Stimulated activated memory B cell treated with anti-CD40 and anti-IgM and Interleukin-4, amounts not matched to agents 10 μg/mL and 1 μg/mL and 100 μg/mL, for 72 hours (primary cell): ENCODE data around the gene HSPA4.
"Not testable (repeated sequence)": the region's sequence is repeated elsewhere in the genome, so short reads cannot be mapped to it uniquely, and the experiment has no call there.

Experiments
- ATAC-seq: fragments of 150-1000 bp; cut with Tn5 transposase; 2 replicates; pipeline ENCODE4 v1.10.0; 2021
- H3K27ac Mint-ChIP-seq: one replicate; pipeline ENCODE4 v1.8.0; 2022; ENCODE audit warnings: mild to moderate bottlenecking, mixed read lengths
- H3K27me3 Mint-ChIP-seq: one replicate; pipeline ENCODE4 v1.8.0; 2022; ENCODE audit warnings: mixed read lengths
- H3K36me3 Mint-ChIP-seq: one replicate; pipeline ENCODE4 v1.8.0; 2022; ENCODE audit warnings: mixed read lengths
- H3K4me1 Mint-ChIP-seq: one replicate; pipeline ENCODE4 v1.8.0; 2022; ENCODE audit warnings: mixed read lengths
- H3K4me3 Mint-ChIP-seq: one replicate; pipeline ENCODE4 v1.8.0; 2022; ENCODE audit warnings: mild to moderate bottlenecking, moderate library complexity, mixed read lengths
- H3K9me3 Mint-ChIP-seq: one replicate; pipeline ENCODE4 v1.8.0; 2022; ENCODE audit warnings: mixed read lengths

The HSPA4 gene

DNA sequence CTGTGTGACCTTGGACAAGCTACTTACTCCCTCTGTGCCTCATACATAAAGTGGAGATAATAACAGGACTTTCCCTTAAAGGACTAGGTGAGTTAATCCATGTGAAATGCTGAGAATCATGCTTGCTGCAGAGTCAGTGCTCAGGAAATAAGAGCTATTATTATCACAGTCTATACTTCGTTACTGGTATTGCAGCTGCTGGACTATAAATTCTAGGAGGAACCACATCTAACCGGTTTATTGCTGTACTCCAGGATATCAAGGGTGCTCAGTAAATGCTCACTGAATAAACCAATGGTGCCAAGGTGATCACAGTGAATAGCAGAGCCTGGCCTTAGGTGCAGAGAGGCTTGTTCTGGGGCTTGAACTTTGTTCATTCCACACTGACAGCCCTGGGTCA is 69.3 kb downstream of the HSPA4 start:
- peaks cover 15% of the 10 kb centered on the region for H3K4me1 Mint-ChIP-seq
- no peak overlapping the region for H3K4me3 Mint-ChIP-seq
- H3K27ac Mint-ChIP-seq: peak overlapping the region; percentile 7
- H3K9me3 Mint-ChIP-seq: no peaks in the 10 kb centered on the region
- H3K36me3 Mint-ChIP-seq: no peaks in the 10 kb centered on the region
- ATAC-seq: no peak
- H3K27me3 Mint-ChIP-seq: peaks cover 18% of the 10 kb centered on the region

DNA sequence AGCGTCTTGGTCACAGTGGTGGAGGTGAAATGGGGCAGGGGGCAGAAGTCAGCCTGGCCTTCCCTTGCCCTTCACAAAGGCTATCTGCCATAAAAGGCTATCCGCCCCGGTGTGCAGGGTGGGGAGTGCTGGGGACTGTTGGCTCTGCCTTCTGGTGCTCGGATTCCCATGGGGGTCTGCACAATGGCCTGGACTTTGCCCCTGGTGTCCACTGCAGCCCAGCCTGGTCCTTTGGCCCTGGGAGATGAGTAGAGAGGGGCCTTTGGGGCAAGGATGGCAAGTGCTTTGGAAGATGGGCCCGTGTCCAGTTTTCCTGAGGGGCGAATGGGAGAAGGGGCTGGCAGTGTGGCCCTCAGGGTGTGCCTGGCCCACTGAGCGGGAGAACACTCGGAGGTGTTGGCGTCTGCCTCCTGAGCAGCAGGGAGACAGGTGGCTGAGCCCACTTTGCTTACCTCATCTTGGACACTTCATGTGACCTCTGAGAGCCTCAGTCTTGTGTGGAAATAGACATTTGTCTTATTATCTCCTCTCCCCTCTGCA is 69.9 kb downstream of the HSPA4 start:
- H3K36me3 Mint-ChIP-seq: no peaks in the 10 kb centered on the region
- no peak overlapping the region for H3K4me3 Mint-ChIP-seq
- ATAC-seq: no peak
- peaks cover 9% of the 10 kb centered on the region for H3K4me1 Mint-ChIP-seq
- H3K9me3 Mint-ChIP-seq: no peaks in the 10 kb centered on the region
- peaks cover 24% of the 10 kb centered on the region for H3K27me3 Mint-ChIP-seq
- H3K27ac Mint-ChIP-seq: no peak overlapping the region

DNA sequence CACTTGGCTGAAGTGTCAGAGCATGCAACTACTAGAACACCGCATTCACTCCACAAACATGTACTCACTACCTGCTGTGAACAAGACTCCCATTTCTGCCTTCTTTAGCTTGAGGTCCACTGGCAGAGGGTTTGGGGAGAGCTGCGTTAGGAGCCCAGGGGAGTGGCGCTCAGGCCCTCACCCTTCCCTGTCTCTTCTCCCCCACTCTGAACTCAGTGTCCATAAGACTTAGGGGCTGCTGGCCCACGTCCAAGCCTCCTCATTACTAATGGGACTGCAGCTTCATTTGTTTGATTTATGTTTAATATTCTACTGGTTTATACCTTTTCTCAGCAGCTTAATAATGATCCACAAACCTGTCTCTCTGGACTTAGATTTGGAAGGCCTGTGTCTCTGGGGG is 70.9 kb downstream of the HSPA4 start:
- peaks cover 30% of the 10 kb centered on the region for H3K27me3 Mint-ChIP-seq
- peaks cover 8% of the 10 kb centered on the region for H3K4me1 Mint-ChIP-seq
- no peak overlapping the region for H3K4me3 Mint-ChIP-seq
- no peak overlapping the region for H3K27ac Mint-ChIP-seq
- H3K36me3 Mint-ChIP-seq: no peaks in the 10 kb centered on the region
- ATAC-seq: no peak
- no peaks in the 10 kb centered on the region for H3K9me3 Mint-ChIP-seq

DNA sequence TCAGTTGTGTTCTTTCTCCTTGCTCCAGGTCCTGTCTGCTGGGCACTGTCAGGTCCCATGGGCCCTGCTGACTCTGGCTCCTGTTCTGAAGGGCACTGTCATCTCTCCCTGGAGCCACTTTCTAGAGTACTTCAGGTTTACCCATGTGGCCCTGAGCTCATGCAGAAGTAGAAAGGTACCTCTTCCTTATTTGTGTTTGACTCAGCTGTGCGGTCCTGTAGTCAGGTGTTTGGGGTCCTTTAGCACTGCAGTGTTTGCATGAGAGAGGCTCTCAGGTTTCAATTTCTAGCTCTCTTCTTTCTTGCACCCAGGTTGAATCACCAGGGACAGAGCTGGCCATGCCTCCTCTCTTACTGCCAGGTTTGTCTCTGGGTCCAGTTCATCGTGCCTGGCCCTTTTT is 71.5 kb downstream of the HSPA4 start:
- H3K27me3 Mint-ChIP-seq: peaks cover 34% of the 10 kb centered on the region
- H3K27ac Mint-ChIP-seq: no peak overlapping the region
- peak; percentile 83 for ATAC-seq
- no peaks in the 10 kb centered on the region for H3K9me3 Mint-ChIP-seq
- H3K4me3 Mint-ChIP-seq: no peak overlapping the region
- no peaks in the 10 kb centered on the region for H3K36me3 Mint-ChIP-seq
- H3K4me1 Mint-ChIP-seq: peaks cover 8% of the 10 kb centered on the region

DNA sequence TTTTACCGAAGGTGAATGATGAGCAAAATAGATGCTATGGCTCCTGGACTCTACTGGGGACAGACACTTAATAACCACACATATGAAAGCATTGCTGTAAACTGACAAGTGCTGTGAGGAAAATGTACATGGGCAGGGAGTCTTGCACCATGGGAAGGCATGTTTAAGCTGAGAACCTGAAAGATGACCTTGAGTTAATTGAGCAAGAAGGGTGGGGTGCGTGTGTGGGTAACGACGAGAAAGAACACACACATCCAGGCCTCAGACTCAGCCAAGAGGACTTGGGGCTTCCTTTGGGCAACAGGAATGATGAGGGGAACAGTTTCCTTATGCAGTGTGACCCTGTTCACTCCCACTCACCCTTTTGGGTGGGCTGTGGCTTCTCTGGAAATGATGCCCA is 73.1 kb downstream of the HSPA4 start:
- no peak overlapping the region for H3K27ac Mint-ChIP-seq
- ATAC-seq: no peak
- no peaks in the 10 kb centered on the region for H3K9me3 Mint-ChIP-seq
- H3K27me3 Mint-ChIP-seq: peaks cover 39% of the 10 kb centered on the region
- no peaks in the 10 kb centered on the region for H3K36me3 Mint-ChIP-seq
- H3K4me3 Mint-ChIP-seq: no peak overlapping the region
- H3K4me1 Mint-ChIP-seq: peaks cover 8% of the 10 kb centered on the region

DNA sequence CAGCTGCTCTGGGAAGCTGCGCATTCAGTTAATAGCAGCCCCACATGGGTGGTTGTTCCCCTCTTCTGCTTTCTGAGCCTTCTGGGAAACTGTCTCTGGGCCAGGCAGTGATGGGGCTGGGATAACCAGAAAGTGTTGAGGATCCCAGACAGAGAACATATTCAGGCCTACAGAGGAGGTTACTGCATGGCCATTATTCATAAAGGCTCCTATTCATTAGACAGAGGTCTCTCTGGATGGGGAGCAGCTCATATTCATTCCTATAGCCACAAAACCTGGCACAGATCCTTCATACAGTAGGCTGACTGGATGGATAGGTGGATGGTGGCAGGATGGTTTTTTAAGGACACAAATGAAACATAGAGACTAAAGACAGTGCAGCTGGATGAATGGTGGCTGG is 76.3 kb downstream of the HSPA4 start:
- H3K27ac Mint-ChIP-seq: no peak overlapping the region
- peaks cover 4% of the 10 kb centered on the region for H3K4me1 Mint-ChIP-seq
- no peak for ATAC-seq
- no peaks in the 10 kb centered on the region for H3K9me3 Mint-ChIP-seq
- H3K27me3 Mint-ChIP-seq: peaks cover 36% of the 10 kb centered on the region
- no peaks in the 10 kb centered on the region for H3K36me3 Mint-ChIP-seq
- no peak overlapping the region for H3K4me3 Mint-ChIP-seq

DNA sequence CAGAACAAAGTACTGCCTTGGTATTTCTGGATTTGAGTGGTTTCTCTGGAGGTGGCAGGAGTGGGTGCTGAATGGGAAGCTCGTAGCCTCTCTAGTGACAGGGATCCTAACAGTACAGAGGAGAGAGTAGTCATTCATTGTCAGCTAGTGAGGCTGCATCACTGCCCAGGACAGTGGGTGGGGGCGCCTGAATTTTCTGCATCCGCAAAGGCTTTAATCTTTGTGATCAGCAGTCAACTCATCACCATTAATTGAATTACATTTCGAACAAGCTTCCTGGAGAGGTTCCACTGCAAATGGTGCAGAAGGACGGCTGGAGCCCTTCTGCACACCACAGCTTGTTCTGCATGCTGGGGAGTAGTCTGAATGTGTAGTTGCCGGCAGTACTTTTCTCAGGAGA is 77.5 kb downstream of the HSPA4 start:
- no peak for ATAC-seq

DNA sequence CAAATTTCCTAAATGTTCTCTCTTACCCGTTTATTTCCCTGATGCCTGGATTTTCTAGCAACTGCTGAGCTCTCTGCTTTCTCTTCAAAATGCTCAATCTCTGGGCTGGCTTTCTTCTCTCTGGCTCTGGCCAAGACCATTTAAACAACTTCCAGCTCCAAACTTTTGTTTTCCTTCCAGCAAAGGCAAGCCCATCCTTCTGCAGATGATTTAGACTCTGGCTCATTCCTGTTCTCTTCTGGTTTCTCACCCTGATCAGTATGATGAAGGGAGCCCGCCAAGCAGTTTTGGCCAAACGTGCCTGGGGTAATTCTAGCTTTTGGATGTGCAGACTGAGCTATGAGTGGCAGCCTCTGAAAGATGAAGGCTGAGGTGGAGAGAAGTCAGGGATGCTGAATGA is 78.1 kb downstream of the HSPA4 start:
- H3K4me1 Mint-ChIP-seq: no peaks in the 10 kb centered on the region
- no peak overlapping the region for H3K4me3 Mint-ChIP-seq
- ATAC-seq: no peak
- no peaks in the 10 kb centered on the region for H3K36me3 Mint-ChIP-seq
- H3K27ac Mint-ChIP-seq: no peak overlapping the region
- peaks cover 23% of the 10 kb centered on the region for H3K27me3 Mint-ChIP-seq
- no peaks in the 10 kb centered on the region for H3K9me3 Mint-ChIP-seq

More for the DNA sequence above, 77.5 kb downstream of the HSPA4 start:
- no peak overlapping the region for H3K27ac Mint-ChIP-seq
- peaks cover 24% of the 10 kb centered on the region for H3K27me3 Mint-ChIP-seq
- no peaks in the 10 kb centered on the region for H3K9me3 Mint-ChIP-seq
- no peak overlapping the region for H3K4me3 Mint-ChIP-seq
- H3K4me1 Mint-ChIP-seq: no peaks in the 10 kb centered on the region
- no peaks in the 10 kb centered on the region for H3K36me3 Mint-ChIP-seq

DNA sequence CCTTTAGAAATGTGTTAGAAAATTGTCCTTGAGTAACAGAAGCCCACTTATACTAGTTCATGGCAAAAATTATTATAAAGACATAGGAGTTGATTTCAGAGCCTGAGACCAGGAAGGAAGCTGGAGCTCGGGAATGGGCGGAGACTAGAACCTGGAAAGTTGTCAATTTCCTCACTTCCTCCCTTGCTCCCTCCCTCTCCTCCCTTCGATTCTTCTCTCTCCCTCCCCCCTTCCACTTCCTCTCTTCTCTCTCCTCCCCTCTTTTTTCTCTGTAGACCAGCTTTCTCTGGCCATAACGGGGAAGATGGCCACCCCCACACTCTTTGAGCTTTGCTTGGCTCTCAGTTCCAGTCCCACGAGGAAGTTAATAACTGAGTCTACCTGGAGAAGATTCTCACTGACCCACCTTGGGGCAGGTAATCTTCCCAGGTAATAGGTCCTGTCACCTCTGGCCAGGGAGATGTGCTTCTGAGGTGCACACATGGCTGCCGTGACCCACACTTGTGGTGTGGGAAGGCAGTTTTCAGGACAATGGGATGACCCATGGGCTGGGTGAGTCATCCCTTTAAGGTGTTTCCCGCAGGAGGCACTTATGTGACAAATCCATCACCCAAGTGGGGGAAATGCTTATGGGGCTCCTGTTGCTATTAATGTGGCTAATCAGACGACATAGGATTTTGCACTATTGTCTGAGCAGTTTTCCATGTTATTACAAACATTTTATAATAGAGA is 78.7 kb downstream of the HSPA4 start:
- Mint-ChIP-seq H3K9me3 (no peaks in the 10 kb centered on the region), H3K27me3 (peaks cover 23% of the 10 kb centered on the region), H3K4me1 (no peaks in the 10 kb centered on the region), H3K4me3 (no peak overlapping the region), H3K27ac (no peak overlapping the region), H3K36me3 (no peaks in the 10 kb centered on the region)
- no peak for ATAC-seq

DNA sequence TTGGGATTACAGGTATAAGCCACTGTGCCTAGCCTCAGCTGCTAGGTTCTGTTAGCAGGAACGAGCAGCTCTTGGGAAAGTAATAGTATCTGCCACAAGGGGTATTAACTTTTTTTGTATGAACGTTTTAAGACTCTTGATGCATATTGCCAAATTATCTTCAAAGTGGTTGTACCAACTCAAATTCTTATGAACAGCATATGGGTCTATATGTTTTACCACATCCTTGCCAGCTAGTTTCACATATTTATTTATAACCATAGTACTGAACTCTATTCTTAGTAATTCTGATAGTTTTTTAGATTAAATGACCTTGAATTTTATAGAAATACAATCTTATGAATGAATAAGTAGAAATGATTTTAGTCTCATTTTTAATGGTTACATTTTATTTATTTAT is 80.9 kb downstream of the HSPA4 start:
- peaks cover 10% of the 10 kb centered on the region for H3K27me3 Mint-ChIP-seq
- H3K9me3 Mint-ChIP-seq: no peaks in the 10 kb centered on the region
- no peak overlapping the region for H3K4me3 Mint-ChIP-seq
- H3K36me3 Mint-ChIP-seq: no peaks in the 10 kb centered on the region
- no peaks in the 10 kb centered on the region for H3K4me1 Mint-ChIP-seq
- ATAC-seq: no peak
- H3K27ac Mint-ChIP-seq: no peak overlapping the region

DNA sequence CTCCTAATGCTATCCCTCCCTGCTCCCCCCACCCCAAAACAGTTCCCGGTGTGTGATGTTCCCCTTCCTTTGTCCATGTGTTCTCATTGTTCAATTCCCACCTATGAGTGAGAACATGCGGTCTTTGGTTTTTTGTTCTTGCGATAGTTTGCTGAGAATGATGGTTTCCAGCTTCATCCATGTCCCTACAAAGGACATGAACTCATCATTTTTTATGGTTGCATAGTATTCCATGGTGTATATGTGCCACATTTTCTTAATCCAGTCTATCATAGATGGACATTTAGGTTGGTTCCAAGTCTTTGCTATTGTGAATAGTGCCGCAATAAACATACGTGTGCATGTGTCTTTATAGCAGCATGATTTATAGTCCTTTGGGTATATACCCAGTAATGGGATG is 81.4 kb downstream of the HSPA4 start:
- H3K36me3 Mint-ChIP-seq, H3K27me3 Mint-ChIP-seq, H3K9me3 Mint-ChIP-seq, H3K27ac Mint-ChIP-seq, ATAC-seq, H3K4me3 Mint-ChIP-seq, H3K4me1 Mint-ChIP-seq: not testable (repeated sequence)

DNA sequence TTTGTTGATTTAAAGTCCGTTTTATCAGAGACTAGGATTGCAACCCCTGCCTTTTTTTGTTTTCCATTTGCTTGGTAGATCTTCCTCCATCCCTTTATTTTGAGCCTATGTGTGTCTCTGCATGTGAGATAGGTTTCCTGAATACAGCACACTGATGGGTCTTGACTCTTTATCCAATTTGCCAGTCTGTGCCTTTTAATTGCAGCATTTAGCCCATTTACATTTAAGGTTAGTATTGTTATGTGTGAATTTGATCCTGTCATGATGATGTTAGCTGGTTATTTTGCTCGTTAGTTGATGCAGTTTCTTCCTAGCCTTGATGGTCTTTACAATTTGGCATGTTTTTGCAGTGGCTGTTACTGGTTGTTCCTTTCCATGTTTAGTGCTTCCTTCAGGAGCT is 85.1 kb downstream of the HSPA4 start:
- not testable (repeated sequence) for H3K4me3 Mint-ChIP-seq, H3K36me3 Mint-ChIP-seq, H3K9me3 Mint-ChIP-seq, ATAC-seq, H3K4me1 Mint-ChIP-seq, H3K27ac Mint-ChIP-seq
- peaks cover 22% of the 10 kb centered on the region for H3K27me3 Mint-ChIP-seq

DNA sequence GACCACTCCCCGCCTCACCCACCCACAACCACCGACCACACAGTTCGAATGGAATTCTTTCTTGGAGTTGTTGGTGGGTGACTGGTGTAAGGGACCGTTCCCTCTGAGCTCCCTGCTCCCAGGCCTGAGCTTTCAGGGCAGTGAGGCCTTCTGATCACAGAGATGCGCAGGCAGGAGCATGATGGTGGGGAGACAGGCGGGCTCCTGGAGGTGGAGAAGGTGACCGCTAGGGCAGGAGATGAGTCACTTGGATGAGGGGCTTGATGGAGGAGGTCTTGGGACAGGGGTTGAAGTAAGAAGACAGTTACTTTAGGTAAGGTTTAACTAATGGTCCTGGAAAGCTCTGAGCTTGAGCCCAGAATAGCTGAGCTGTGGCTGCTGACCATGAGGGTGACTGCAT is 88.5 kb downstream of the HSPA4 start:
- no peaks in the 10 kb centered on the region for H3K4me1 Mint-ChIP-seq
- peaks cover 43% of the 10 kb centered on the region for H3K27me3 Mint-ChIP-seq
- peaks cover 12% of the 10 kb centered on the region for H3K9me3 Mint-ChIP-seq
- H3K4me3 Mint-ChIP-seq: no peak overlapping the region
- ATAC-seq: no peak
- H3K36me3 Mint-ChIP-seq: peaks cover 14% of the 10 kb centered on the region
- no peak overlapping the region for H3K27ac Mint-ChIP-seq

DNA sequence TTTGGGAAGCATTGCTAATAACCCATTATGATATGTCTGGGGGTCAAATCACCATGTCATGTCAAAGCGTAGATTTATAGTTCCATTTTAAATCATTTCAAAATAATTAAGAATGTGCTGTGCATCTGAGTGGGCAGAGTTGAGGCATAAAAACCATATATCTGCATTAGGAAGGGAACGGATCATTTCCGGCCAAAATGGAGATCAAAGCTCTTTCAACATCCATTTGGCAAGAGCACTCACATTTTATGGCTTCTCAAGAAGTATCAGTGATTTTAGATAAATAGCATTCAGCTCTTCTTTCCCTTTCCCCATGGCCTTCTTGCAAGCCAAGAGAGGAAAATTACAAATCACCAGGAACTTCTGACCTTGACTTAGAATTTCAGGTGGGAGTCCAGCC is 89.9 kb downstream of the HSPA4 start:
- peaks cover 14% of the 10 kb centered on the region for H3K36me3 Mint-ChIP-seq
- H3K4me1 Mint-ChIP-seq: no peaks in the 10 kb centered on the region
- peaks cover 43% of the 10 kb centered on the region for H3K27me3 Mint-ChIP-seq
- H3K27ac Mint-ChIP-seq: no peak overlapping the region
- ATAC-seq: no peak
- H3K4me3 Mint-ChIP-seq: no peak overlapping the region
- peaks cover 12% of the 10 kb centered on the region for H3K9me3 Mint-ChIP-seq

DNA sequence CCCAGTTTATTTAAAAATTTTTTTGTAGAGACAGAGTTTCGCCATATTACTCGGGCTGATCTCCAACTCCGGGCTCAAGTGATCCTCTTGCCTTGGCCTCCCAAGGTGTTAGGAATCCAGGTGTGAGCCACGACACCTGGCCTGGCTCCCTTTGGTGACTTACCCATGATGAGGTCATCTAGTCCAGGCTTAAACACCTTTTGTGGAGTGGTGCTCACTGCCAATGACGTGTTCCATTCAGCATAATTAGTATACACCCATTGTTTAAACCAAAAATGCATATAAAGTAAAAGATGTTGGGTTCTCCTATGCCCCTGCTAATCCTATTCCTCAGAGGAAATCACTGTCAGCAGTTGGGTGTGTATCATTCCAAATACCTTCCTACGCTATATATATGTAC is 91.0 kb downstream of the HSPA4 start:
- Mint-ChIP-seq H3K27me3 (peaks cover 43% of the 10 kb centered on the region), H3K27ac (no peak overlapping the region), H3K4me1 (no peaks in the 10 kb centered on the region), H3K4me3 (no peak overlapping the region), H3K9me3 (peaks cover 12% of the 10 kb centered on the region), H3K36me3 (peaks cover 14% of the 10 kb centered on the region)
- ATAC-seq: no peak

DNA sequence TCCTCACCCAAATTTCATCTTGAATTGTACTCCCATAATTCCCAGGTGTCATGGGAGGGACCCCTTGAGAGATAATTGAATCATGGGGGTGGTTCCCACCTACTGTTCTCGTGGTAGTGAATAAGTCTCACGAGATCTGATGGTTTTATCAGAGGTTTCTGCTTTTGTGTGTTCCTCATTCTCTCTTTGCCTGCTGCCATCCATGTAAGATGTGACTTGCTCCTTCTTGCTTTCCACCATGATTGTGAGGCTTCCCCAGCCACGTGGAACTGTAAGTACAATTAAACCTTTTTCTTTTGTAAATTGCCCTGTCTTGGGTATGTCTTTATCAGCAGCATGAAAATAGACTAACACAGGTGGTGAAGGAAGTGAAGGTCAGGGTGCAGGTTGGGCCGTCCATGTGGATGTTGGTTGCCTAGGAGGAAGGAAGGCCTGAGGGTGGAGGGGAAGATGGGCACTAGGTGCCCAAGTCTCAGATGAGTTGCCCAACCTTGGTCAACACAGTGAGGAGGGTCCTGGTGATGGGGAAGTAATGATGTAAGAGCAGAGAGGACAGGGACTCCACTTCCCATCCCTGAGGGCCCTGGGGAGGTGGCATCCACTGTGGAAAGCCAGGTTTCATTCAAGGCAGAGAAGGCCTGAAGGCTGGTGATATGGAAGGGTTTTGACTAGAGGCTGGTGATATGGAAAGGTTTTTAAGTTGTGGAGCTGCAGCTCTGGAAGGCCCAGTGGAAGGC is 92.6 kb downstream of the HSPA4 start:
- Mint-ChIP-seq H3K27ac (no peak overlapping the region), H3K36me3 (peaks cover 14% of the 10 kb centered on the region), H3K4me3 (no peak overlapping the region), H3K4me1 (no peaks in the 10 kb centered on the region), H3K27me3 (peaks cover 40% of the 10 kb centered on the region), H3K9me3 (peaks cover 12% of the 10 kb centered on the region)
- ATAC-seq: no peak
